Suppressor macrophage (primary cell): ENCODE measurements around the gene GDF15.
"Not testable (repeated sequence)": the region's sequence is repeated elsewhere in the genome, so short reads cannot be mapped to it uniquely, and the experiment has no call there.

Experiments
- DNase-seq, 4 experiments: peaks; one replicate each; pipeline ENCODE4 v3.0.0-alpha.2; 2020 to 2022

The GDF15 gene

GRCh38 chr19:18392417-18392816 lies 6.5 kb downstream of the GDF15 start:
- DNase-seq = peak; percentile 89 to 96 (median 94)

GRCh38 chr19:18392926-18393325 lies 7.0 kb downstream of the GDF15 start:
- peak; percentile 66 to 89 (median 85) for DNase-seq

GRCh38 chr19:18393836-18394235 lies 7.9 kb downstream of the GDF15 start:
- DNase-seq = peak; percentile 74 to 90 (median 88)

GRCh38 chr19:18396471-18397241 lies 10.7 kb downstream of the GDF15 start:
- DNase-seq = peak in 2 of 4 experiments; percentile 0 to 22

GRCh38 chr19:18397242-18398202 lies 11.6 kb downstream of the GDF15 start, which contains the start of gene LRRC25:
TSS of gene LRRC25 (minus strand) at chr19:18397622. CDS start at chr19:18396963, 659 bp downstream.
- peak; percentile 90 to 96 (median 94) for DNase-seq

GRCh38 chr19:18399008-18399407 lies 13.1 kb downstream of the GDF15 start:
- peak; percentile 42 to 81 (median 68) for DNase-seq

GRCh38 chr19:18401580-18402112 lies 15.7 kb downstream of the GDF15 start:
- peak; percentile 94 to 98 (median 96) for DNase-seq

GRCh38 chr19:18402455-18403248 lies 16.7 kb downstream of the GDF15 start:
- DNase-seq = peak in 3 of 4 experiments; percentile 17 to 43 (median 33)

- not testable (repeated sequence) for DNase-seq
Measured at GRCh38 chr19:18405754-18406153, 19.8 kb downstream of the GDF15 start.

GRCh38 chr19:18406749-18407148 lies 20.8 kb downstream of the GDF15 start:
- no peak for DNase-seq

GRCh38 chr19:18408053-18408476 lies 22.1 kb downstream of the GDF15 start:
- peak; percentile 59 to 83 (median 69) for DNase-seq

GRCh38 chr19:18412610-18413239 lies 26.8 kb downstream of the GDF15 start:
- no peak for DNase-seq

- DNase-seq = peak in 2 of 4 experiments; percentile 42 to 55
Measured at GRCh38 chr19:18414504-18415177, 28.7 kb downstream of the GDF15 start.

GRCh38 chr19:18415178-18415867 lies 29.4 kb downstream of the GDF15 start:
- DNase-seq = peak; percentile 77 to 91 (median 90)

GRCh38 chr19:18416778-18417249 lies 30.9 kb downstream of the GDF15 start:
- DNase-seq = peak; percentile 84 to 95 (median 92)

- peak; percentile 76 to 95 (median 90) for DNase-seq
Measured at GRCh38 chr19:18417250-18418028, 31.5 kb downstream of the GDF15 start.

GRCh38 chr19:18418029-18418482 lies 32.1 kb downstream of the GDF15 start:
- peak; percentile 58 to 81 (median 77) for DNase-seq

GRCh38 chr19:18418483-18419194 lies 32.7 kb downstream of the GDF15 start:
- peak in 3 of 4 experiments; percentile 50 to 69 (median 66) for DNase-seq
